C4-2B (cell line): ENCODE results near the gene CXXC5.

ENCODE experiments used
- CTCF ChIP-seq: fragments of 450-650 bp; conservative IDR thresholded peaks from 2 replicates; pipeline ENCODE4 v1.5.1; 2017; ENCODE audit warnings: mild to moderate bottlenecking
- ZFX ChIP-seq: fragments of 450-650 bp; IDR thresholded peaks from 2 replicates; pipeline ENCODE4 v1.6.1; 2017

- no peak for TF ChIP-seq CTCF
- no peak for TF ChIP-seq ZFX
Measured at GRCh38 chr5:139664727-139665351, 16.7 kb downstream of the CXXC5 start.
